GM18507 (cell line): Measurements from ENCODE around the gene SLC9A2.

Source experiments
- DNase-seq: peaks from one replicate; pipeline ENCODE4 v3.0.0; 2011; ENCODE audit warnings: low read depth; ENCODE audit not compliant: insufficient read length; ENCODE audit errors: extremely low spot score
- FAIRE-seq: peaks from 2 replicates; lab custom pipeline; 2011; peaks lifted over from hg19 to GRCh38; lab: Jason Lieb, UNC

Gene SLC9A2

GRCh38 chr2:102668171-102668570, 48.8 kb downstream of the SLC9A2 start:
- no peak for DNase-seq
- FAIRE-seq = no peak

GRCh38 chr2:102669401-102669800, 50.0 kb downstream of the SLC9A2 start:
- no peak for DNase-seq
- FAIRE-seq = no peak

GRCh38 chr2:102672107-102672776, 52.9 kb downstream of the SLC9A2 start:
- FAIRE-seq (no peak), DNase-seq (no peak)

GRCh38 chr2:102674370-102674769, 55.0 kb downstream of the SLC9A2 start:
- FAIRE-seq = no peak

GRCh38 chr2:102674836-102675235, 55.5 kb downstream of the SLC9A2 start:
- DNase-seq (no peak), FAIRE-seq (no peak)

More at GRCh38 chr2:102674370-102674769, 55.0 kb downstream of the SLC9A2 start:
- DNase-seq = no peak

- no peak for FAIRE-seq
Measured at GRCh38 chr2:102677244-102678215, 58.2 kb downstream of the SLC9A2 start.

GRCh38 chr2:102678442-102678841, 59.1 kb downstream of the SLC9A2 start:
- FAIRE-seq (no peak), DNase-seq (no peak)

More at GRCh38 chr2:102677244-102678215, 58.2 kb downstream of the SLC9A2 start:
- no peak for DNase-seq

GRCh38 chr2:102686479-102687439, 67.4 kb downstream of the SLC9A2 start:
- DNase-seq (no peak), FAIRE-seq (no peak)

GRCh38 chr2:102690012-102690411, 70.7 kb downstream of the SLC9A2 start:
- FAIRE-seq (no peak), DNase-seq (no peak)

- DNase-seq (no peak), FAIRE-seq (no peak)
Measured at GRCh38 chr2:102696463-102696862, 77.1 kb downstream of the SLC9A2 start.

GRCh38 chr2:102698369-102699111, 79.2 kb downstream of the SLC9A2 start:
- DNase-seq (no peak), FAIRE-seq (no peak)

GRCh38 chr2:102703305-102703704, 84.0 kb downstream of the SLC9A2 start:
- DNase-seq (no peak), FAIRE-seq (no peak)

- DNase-seq (no peak), FAIRE-seq (peak; percentile 54)
Measured at GRCh38 chr2:102703748-102704147, 84.4 kb downstream of the SLC9A2 start.

- DNase-seq = no peak
Measured at GRCh38 chr2:102704531-102704930, 85.2 kb downstream of the SLC9A2 start.

GRCh38 chr2:102707796-102708695, 88.7 kb downstream of the SLC9A2 start:
- DNase-seq (no peak), FAIRE-seq (no peak)

More at GRCh38 chr2:102704531-102704930, 85.2 kb downstream of the SLC9A2 start:
- FAIRE-seq = no peak

- FAIRE-seq (no peak), DNase-seq (no peak)
Measured at GRCh38 chr2:102708847-102709559, 89.7 kb downstream of the SLC9A2 start.

GRCh38 chr2:102717308-102718018, 98.1 kb downstream of the SLC9A2 start:
- FAIRE-seq (no peak), DNase-seq (no peak)
